GM21447 (cell line): ENCODE results near the gene GFER.
"Not testable (repeated sequence)": the region's sequence is repeated elsewhere in the genome, so short reads cannot be mapped to it uniquely, and the experiment has no call there.

Source experiments
- ATAC-seq: cut with Tn5 transposase; IDR thresholded peaks from one replicate; pipeline ENCODE4 v1.9.1; 2021; ENCODE audit not compliant: unreplicated experiment

The GFER gene

GRCh38 chr16:2004795-2005517, 21.0 kb downstream of the GFER start:
- no peak for ATAC-seq

- ATAC-seq, result no peak
Measured at GRCh38 chr16:2005646-2006045, 21.7 kb downstream of the GFER start.

- ATAC-seq, result no peak
Measured at GRCh38 chr16:2006317-2006716, 22.3 kb downstream of the GFER start.

- ATAC-seq, result no peak
Measured at GRCh38 chr16:2007081-2007836, 23.3 kb downstream of the GFER start.

GRCh38 chr16:2008009-2008526, 24.1 kb downstream of the GFER start:
- ATAC-seq, result no peak

- peak; percentile 12 for ATAC-seq
Measured at GRCh38 chr16:2008631-2009163, 24.7 kb downstream of the GFER start.

GRCh38 chr16:2009164-2009711, 25.2 kb downstream of the GFER start:
- ATAC-seq, result peak; percentile 26

GRCh38 chr16:2009791-2010510, 26.0 kb downstream of the GFER start, which contains the start of gene ZNF598:
TSS of gene ZNF598 (minus strand) at chr16:2009821.
- peak; percentile 69 for ATAC-seq

GRCh38 chr16:2011726-2012125, 27.7 kb downstream of the GFER start:
- not testable (repeated sequence) for ATAC-seq

GRCh38 chr16:2013527-2013926, 29.5 kb downstream of the GFER start:
- ATAC-seq, result no peak

GRCh38 chr16:2015117-2015946, 31.3 kb downstream of the GFER start:
- ATAC-seq, result no peak

GRCh38 chr16:2015947-2016208, 31.9 kb downstream of the GFER start:
- ATAC-seq, result no peak

GRCh38 chr16:2016407-2016922, 32.5 kb downstream of the GFER start:
- no peak for ATAC-seq

GRCh38 chr16:2019518-2019920, 35.5 kb downstream of the GFER start, which contains the start of gene NPW:
TSS of gene NPW (plus strand) at chr16:2019785.
- ATAC-seq, result no peak

GRCh38 chr16:2019921-2020831, 36.2 kb downstream of the GFER start:
- no peak for ATAC-seq

- ATAC-seq, result no peak
Measured at GRCh38 chr16:2022723-2023091, 38.7 kb downstream of the GFER start.

GRCh38 chr16:2023092-2024031, 39.4 kb downstream of the GFER start:
- ATAC-seq, result no peak

- no peak for ATAC-seq
Measured at GRCh38 chr16:2024032-2024420, 40.0 kb downstream of the GFER start.
